Pancreas (tissue), 10 donors: ENCODE measurements around the gene ATP1B3. TPM values are rescaled to one million over a fixed set of nuclear protein-coding genes. Genes with fewer than 3 reads are reported as not detected.
"Not testable (repeated sequence)": the region's sequence is repeated elsewhere in the genome, so short reads cannot be mapped to it uniquely, and the experiment has no call there.

Source experiments
- ATAC-seq, 4 donors: fragments of 200-7000 bp; cut with Tn5 transposase; one replicate each; pipeline versions ENCODE4 v1.8.0 to v1.9.1; 2020; ENCODE audit warnings: mild to moderate bottlenecking in 4 of 4, moderate library complexity in 4 of 4
- DNase-seq, 6 donors: peaks; one replicate each; pipeline ENCODE4 v3.0.0-alpha.2; 2020
- FAIRE-seq: peaks from 2 replicates; lab custom pipeline; 2012; peaks lifted over from hg19 to GRCh38; lab: Jason Lieb, UNC
- H3K27ac ChIP-seq, 4 donors: fragments of 200-600 bp; sonication (generic); 1 replicate in 3 of 4; 2 replicates in 1 of 4; pipeline versions ENCODE4 v1.5.0 to v1.8.0; 2020
- H3K27me3 ChIP-seq, 4 donors: fragments of 200-600 bp; one replicate each; pipeline ENCODE4 v1.8.0; 2021
- H3K36me3 ChIP-seq, 3 donors: fragments of 200-600 bp; sonication (generic) in 1 of 3; one replicate each; pipeline versions ENCODE4 v1.5.0 to v1.8.0; 2020 to 2021
- H3K4me1 ChIP-seq, 3 donors: fragments of 200-600 bp; one replicate each; pipeline ENCODE4 v1.8.0; 2021
- H3K4me3 ChIP-seq, 4 donors: fragments of 200-600 bp; sonication (generic) in 2 of 4; one replicate each; pipeline versions ENCODE4 v1.5.0 to v1.8.0; 2020 to 2021
- H3K9me3 ChIP-seq, 4 donors: fragments of 200-600 bp; one replicate each; pipeline ENCODE4 v1.8.0; 2021
- WGBS, 2 donors: extraction: QIAGEN DNeasy Blood & Tissue Kit; methylation state at CpG; one replicate each; pipeline ENCODE4 v1.1.7; 2013; 5-methylcytosine and 5-hydroxymethylcytosine counted together
- intact Hi-C, 3 donors: fragments of 100-400 bp; cut with DNase I; formaldehyde crosslinking; loops; one replicate each; pipeline versions ENCODE4 v1.11.1 to v1.14.2; 2022
- polyA plus RNA-seq, 2 donors: library from polyadenylated mRNA; stranded (reverse); fragments of 200-250 nt; gene quantifications; one replicate each; pipeline ENCODE4 v1.2.3, GENCODE V29; 2013
- total RNA-seq, 6 donors: library from RNA; stranded (reverse); fragmentation: NEBNext Ultra II Directional in 4 of 6; extraction: Animal tissue kit (Norgen Biotek cat#: 25700) in 4 of 6; gene quantifications; one replicate each; pipeline versions ENCODE4 v1.2.1 to v1.2.4, GENCODE V29; 2021 to 2023
- TF ChIP-seq, protein P1 (sequence below), 4 donors: fragments of 200-600 bp; sonication (generic) in 3 of 4; IDR thresholded peaks; one replicate each; pipeline versions ENCODE4 v1.5.0 to v1.8.0; 2021; ENCODE audit warnings: antibody characterized with exemption in 4 of 4
- donor health status: healthy with polysubstance abuse.
- donor health status: DM: no; HTN: no; CAD: no; lungs with moderate emphysema.
- donor health status: DM: no; HTN: no; CAD: no.
- donor health status: control.
- donor health status: control.
- donor health status: Bipolar disorder and iron deficiency.
- donor health status: DM: yes; HTN: yes; CAD: no.
- donor health status: DM: no; HTN: no; CAD: no.
- donor health status: DM: no; HTN: no; CAD: no.
- donor health status: DM: yes; HTN: yes; CAD: no.

ATP1B3 gene
- total and polyA plus RNA-seq, 8 donors = 6.7 to 53.0 (median 21.2) TPM

DNA sequence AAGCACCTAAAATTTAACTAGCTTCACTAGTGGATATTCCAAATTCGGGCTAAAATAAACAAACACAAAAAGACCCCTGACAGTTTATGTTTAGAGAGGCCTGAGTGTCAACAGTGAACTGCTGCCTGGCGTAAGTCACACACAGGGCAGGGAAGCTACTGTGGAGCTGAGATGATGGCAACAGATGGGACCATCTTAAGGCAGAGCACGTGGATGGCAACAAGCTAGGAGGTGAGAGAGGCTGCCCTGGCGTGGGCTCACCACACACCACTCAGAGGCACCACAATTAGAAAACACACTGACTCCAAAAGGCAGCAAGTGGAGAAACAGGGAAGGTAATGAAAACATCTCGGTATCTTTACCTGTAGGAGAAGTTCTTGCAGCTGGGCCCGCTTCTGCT lies 93.3 kb downstream of the ATP1B3 start:
- Histone ChIP-seq H3K27me3 (no peaks in the 10 kb centered on the region), H3K36me3 (no peaks in the 10 kb centered on the region), H3K4me3 (no peak overlapping the region), H3K4me1 (no peaks in the 10 kb centered on the region), H3K27ac (no peak overlapping the region), H3K9me3 (no peaks in the 10 kb centered on the region)
- no peak for DNase-seq
- intact Hi-C loops = loop anchor here in 1 of 3 donors (10.0 kb wide), 1 partner anchor 305 kb away; no protein-coding TSS in a partner anchor
- TF ChIP-seq, protein P1, sequence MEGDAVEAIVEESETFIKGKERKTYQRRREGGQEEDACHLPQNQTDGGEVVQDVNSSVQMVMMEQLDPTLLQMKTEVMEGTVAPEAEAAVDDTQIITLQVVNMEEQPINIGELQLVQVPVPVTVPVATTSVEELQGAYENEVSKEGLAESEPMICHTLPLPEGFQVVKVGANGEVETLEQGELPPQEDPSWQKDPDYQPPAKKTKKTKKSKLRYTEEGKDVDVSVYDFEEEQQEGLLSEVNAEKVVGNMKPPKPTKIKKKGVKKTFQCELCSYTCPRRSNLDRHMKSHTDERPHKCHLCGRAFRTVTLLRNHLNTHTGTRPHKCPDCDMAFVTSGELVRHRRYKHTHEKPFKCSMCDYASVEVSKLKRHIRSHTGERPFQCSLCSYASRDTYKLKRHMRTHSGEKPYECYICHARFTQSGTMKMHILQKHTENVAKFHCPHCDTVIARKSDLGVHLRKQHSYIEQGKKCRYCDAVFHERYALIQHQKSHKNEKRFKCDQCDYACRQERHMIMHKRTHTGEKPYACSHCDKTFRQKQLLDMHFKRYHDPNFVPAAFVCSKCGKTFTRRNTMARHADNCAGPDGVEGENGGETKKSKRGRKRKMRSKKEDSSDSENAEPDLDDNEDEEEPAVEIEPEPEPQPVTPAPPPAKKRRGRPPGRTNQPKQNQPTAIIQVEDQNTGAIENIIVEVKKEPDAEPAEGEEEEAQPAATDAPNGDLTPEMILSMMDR (IDR thresholded peaks at IDR 0.05) = no peak
- ATAC-seq = no peak
- no peak for FAIRE-seq
- WGBS, 2 donors = 84 to 87% methylated on average over 6 of the region's 6 CpGs

DNA sequence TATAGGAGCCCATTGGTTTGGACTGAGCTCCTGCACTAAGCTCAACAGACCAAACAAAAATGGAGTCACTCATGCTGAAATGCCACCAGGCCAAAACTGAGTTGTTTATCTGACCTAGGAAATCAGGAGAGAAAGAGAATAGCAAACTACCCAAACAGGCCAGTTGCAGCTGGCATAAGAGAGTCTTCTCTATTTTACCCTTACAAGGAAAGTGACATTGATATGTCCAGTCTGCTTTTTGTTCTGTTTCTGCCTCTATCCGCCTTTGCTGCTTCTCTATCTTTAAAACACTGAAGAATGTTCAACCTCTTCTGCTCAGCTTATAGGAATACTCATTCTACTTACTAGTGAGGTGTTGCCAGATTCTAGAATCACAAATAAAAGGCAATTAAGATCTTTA lies 95.1 kb downstream of the ATP1B3 start:
- 92 to 97% methylated on average over 1 of the region's 1 CpG for WGBS, 2 donors
- FAIRE-seq (no peak), DNase-seq (no peak), ATAC-seq (no peak)
- H3K36me3 ChIP-seq = no peaks in the 10 kb centered on the region
- TF ChIP-seq, protein P1 (IDR thresholded peaks at IDR 0.05) = no peak
- no peak overlapping the region for H3K27ac ChIP-seq
- H3K4me1 ChIP-seq = no peaks in the 10 kb centered on the region
- H3K9me3 ChIP-seq = no peaks in the 10 kb centered on the region
- no peak overlapping the region for H3K4me3 ChIP-seq
- H3K27me3 ChIP-seq = no peaks in the 10 kb centered on the region
- intact Hi-C loops = no loop called here

DNA sequence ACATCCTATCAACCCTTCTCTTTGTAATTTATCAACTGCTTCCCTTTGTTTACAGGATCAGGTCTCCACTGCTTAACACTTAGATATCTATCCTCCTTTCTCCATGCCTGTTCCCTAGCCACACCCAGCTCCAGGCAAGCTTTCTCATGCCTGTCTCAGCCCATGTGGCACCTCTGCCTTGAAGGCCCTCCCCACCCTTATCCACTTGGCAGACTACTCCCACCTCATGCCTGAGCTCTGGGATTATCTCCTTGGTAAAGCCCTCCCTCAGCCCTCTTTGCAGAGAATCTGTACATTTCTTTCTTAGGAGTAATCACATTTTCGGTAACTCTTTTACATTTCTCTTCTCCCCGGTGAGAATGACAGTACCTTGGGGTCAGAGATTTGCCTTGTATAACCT lies 96.0 kb downstream of the ATP1B3 start:
- Histone ChIP-seq H3K4me1 (no peaks in the 10 kb centered on the region), H3K36me3 (no peaks in the 10 kb centered on the region), H3K9me3 (no peaks in the 10 kb centered on the region), H3K4me3 (no peak overlapping the region), H3K27me3 (no peaks in the 10 kb centered on the region), H3K27ac (no peak overlapping the region)
- TF ChIP-seq, protein P1 (IDR thresholded peaks at IDR 0.05) = no peak
- ATAC-seq (no peak), FAIRE-seq (no peak), DNase-seq (no peak)
- intact Hi-C loops = no loop called here
- 95 to 97% methylated on average over 2 of the region's 2 CpGs for WGBS, 2 donors

DNA sequence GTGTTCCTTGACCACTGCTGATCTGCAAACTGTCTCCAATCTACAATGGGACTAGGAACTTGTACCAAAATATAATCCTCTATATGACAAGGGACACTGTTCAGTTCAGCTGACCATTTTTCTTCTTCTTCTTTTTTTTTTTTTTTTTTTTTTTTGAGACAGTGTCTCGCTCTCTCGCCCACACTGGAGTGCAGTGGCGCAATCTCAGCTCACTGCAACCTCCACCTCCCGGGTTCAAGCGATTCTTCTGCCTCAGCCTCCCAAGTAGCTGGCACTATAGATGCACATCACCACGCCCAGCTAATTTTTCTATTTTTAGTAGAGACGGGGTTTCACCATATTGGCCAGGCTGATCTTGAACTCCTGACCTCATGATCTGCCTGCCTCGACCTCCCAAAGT lies 98.3 kb downstream of the ATP1B3 start:
- WGBS, 2 donors = 98 to 99% methylated on average over 6 to 8 of the region's 8 CpGs
- H3K4me3 ChIP-seq, H3K36me3 ChIP-seq, H3K9me3 ChIP-seq, H3K4me1 ChIP-seq, intact Hi-C loops, H3K27me3 ChIP-seq, FAIRE-seq, DNase-seq, ATAC-seq, H3K27ac ChIP-seq: not testable (repeated sequence)

Other genes with a start within 250 kb of the ATP1B3 start
- gene RNF7, start 138.3 kb upstream of the ATP1B3 start, total RNA-seq = 10 to 100 TPM; 31.7 to 42.3 (median 40.1) TPM
- 100 to 1,000 TPM in 1 of 2 donors, 10 to 100 TPM in 1; 76.7 to 103 TPM for gene RNF7, start 138.3 kb upstream of the ATP1B3 start, polyA plus RNA-seq
- not detected for gene GRK7, start 113.2 kb upstream of the ATP1B3 start, total RNA-seq
- under 1 TPM in 1 of 2 donors, not detected in 1; 0.05 TPM for gene GRK7, start 113.2 kb upstream of the ATP1B3 start, polyA plus RNA-seq